ENCODE measurements around the gene PRODH. TPM values are rescaled to one million over a fixed set of nuclear protein-coding genes. Genes with fewer than 3 reads are reported as not detected.
"Not testable (repeated sequence)": the region's sequence is repeated elsewhere in the genome, so short reads cannot be mapped to it uniquely, and the experiment has no call there.

The PRODH gene
- total RNA-seq, 1 donor, result not detected

- Histone ChIP-seq H3K27me3 (ENCODE audit: insufficient read depth, low read length) (no peaks in the 10 kb centered on the region), H3K4me1 (ENCODE audit: insufficient read depth, low read length) (no peaks in the 10 kb centered on the region), H3K9me3 (ENCODE audit: low read depth, low read length) (no peaks in the 10 kb centered on the region), H3K4me3 (ENCODE audit: low read length) (no peak overlapping the region)
These were observed 26.5 kb downstream of the PRODH start for GRCh38 chr22:18909556-18909955.

GRCh38 chr22:18906896-18907295, 29.2 kb downstream of the PRODH start:
- H3K4me1 ChIP-seq (ENCODE audit: insufficient read depth, low read length), result no peaks in the 10 kb centered on the region
- no peaks in the 10 kb centered on the region for H3K27me3 ChIP-seq (ENCODE audit: insufficient read depth, low read length)
- H3K9me3 ChIP-seq (ENCODE audit: low read depth, low read length), result no peaks in the 10 kb centered on the region
- H3K4me3 ChIP-seq (ENCODE audit: low read length), result no peak overlapping the region

GRCh38 chr22:18906410-18906745, 29.7 kb downstream of the PRODH start:
- H3K27me3 ChIP-seq (ENCODE audit: insufficient read depth, low read length); H3K4me3 ChIP-seq (ENCODE audit: low read length); H3K4me1 ChIP-seq (ENCODE audit: insufficient read depth, low read length); H3K9me3 ChIP-seq (ENCODE audit: low read depth, low read length): not testable (repeated sequence)

GRCh38 chr22:18905540-18906409, 30.3 kb downstream of the PRODH start, which contains the start of gene DGCR6:
TSS of gene DGCR6 (plus strand) at chr22:18906320. CDS start at chr22:18906375, 55 bp downstream.
- Histone ChIP-seq H3K27me3 (ENCODE audit: insufficient read depth, low read length) (no peaks in the 10 kb centered on the region), H3K4me3 (ENCODE audit: low read length) (no peak within 1 kb of the TSS), H3K4me1 (ENCODE audit: insufficient read depth, low read length) (no peaks in the 10 kb centered on the region), H3K9me3 (ENCODE audit: low read depth, low read length) (no peaks in the 10 kb centered on the region)

GRCh38 chr22:18896037-18896657, 39.9 kb downstream of the PRODH start:
- H3K27me3 ChIP-seq (ENCODE audit: insufficient read depth, low read length); H3K4me1 ChIP-seq (ENCODE audit: insufficient read depth, low read length); H3K4me3 ChIP-seq (ENCODE audit: low read length); H3K9me3 ChIP-seq (ENCODE audit: low read depth, low read length): not testable (repeated sequence)

GRCh38 chr22:18893775-18894174, 42.3 kb downstream of the PRODH start:
- not testable (repeated sequence) for H3K4me3 ChIP-seq (ENCODE audit: low read length); H3K27me3 ChIP-seq (ENCODE audit: insufficient read depth, low read length); H3K4me1 ChIP-seq (ENCODE audit: insufficient read depth, low read length); H3K9me3 ChIP-seq (ENCODE audit: low read depth, low read length)

GRCh38 chr22:18890510-18891192, 45.4 kb downstream of the PRODH start:
- not testable (repeated sequence) for H3K9me3 ChIP-seq (ENCODE audit: low read depth, low read length); H3K27me3 ChIP-seq (ENCODE audit: insufficient read depth, low read length); H3K4me3 ChIP-seq (ENCODE audit: low read length); H3K4me1 ChIP-seq (ENCODE audit: insufficient read depth, low read length)

- Histone ChIP-seq H3K27me3 (ENCODE audit: insufficient read depth, low read length) (no peaks in the 10 kb centered on the region), H3K9me3 (ENCODE audit: low read depth, low read length) (no peaks in the 10 kb centered on the region), H3K4me1 (ENCODE audit: insufficient read depth, low read length) (no peaks in the 10 kb centered on the region), H3K4me3 (ENCODE audit: low read length) (no peak overlapping the region)
These were observed 48.0 kb downstream of the PRODH start for GRCh38 chr22:18888115-18888514.

GRCh38 chr22:18884465-18884864, 51.6 kb downstream of the PRODH start:
- not testable (repeated sequence) for H3K9me3 ChIP-seq (ENCODE audit: low read depth, low read length); H3K27me3 ChIP-seq (ENCODE audit: insufficient read depth, low read length); H3K4me1 ChIP-seq (ENCODE audit: insufficient read depth, low read length); H3K4me3 ChIP-seq (ENCODE audit: low read length)

GRCh38 chr22:18881260-18881659, 54.8 kb downstream of the PRODH start:
- H3K4me1 ChIP-seq (ENCODE audit: insufficient read depth, low read length); H3K4me3 ChIP-seq (ENCODE audit: low read length); H3K27me3 ChIP-seq (ENCODE audit: insufficient read depth, low read length); H3K9me3 ChIP-seq (ENCODE audit: low read depth, low read length): not testable (repeated sequence)

Other genes with a start within 250 kb of the PRODH start
- 6.4 TPM for gene DGCR6, start 30.0 kb downstream of the PRODH start, total RNA-seq
- 31.2 TPM for gene DGCR2, start 186.1 kb upstream of the PRODH start, total RNA-seq
- gene TSSK2, start 195.0 kb upstream of the PRODH start, total RNA-seq, result 0.21 TPM
- 24.0 TPM for gene ESS2, start 208.4 kb upstream of the PRODH start, total RNA-seq
- gene GSC2, start 214.0 kb upstream of the PRODH start, total RNA-seq, result not detected
- 12.4 TPM for gene SLC25A1, start 242.4 kb upstream of the PRODH start, total RNA-seq